GM18951 (cell line): ENCODE data around the gene NHERF1.

ENCODE experiments used
- POLR2A ChIP-seq: IDR thresholded peaks from 4 replicates; pipeline ENCODE4 v1.6.1; 2011; ENCODE audit warnings: mild to moderate bottlenecking; ENCODE audit not compliant: insufficient read length, insufficient read depth; ENCODE audit errors: extremely low read depth
- in situ Hi-C: fragments of 300-500 bp; cut with MboI; formaldehyde crosslinking; loops from one replicate; pipeline ENCODE4 v1.12.0; 2022; ENCODE audit warnings: low sequenced_read_pairs, mixed read lengths, inconsistent platforms; ENCODE audit not compliant: unreplicated experiment

Gene NHERF1

GRCh38 chr17:74728033-74728701 lies 20.3 kb upstream of the NHERF1 start:
- in situ Hi-C loops: no loop called here

DNA sequence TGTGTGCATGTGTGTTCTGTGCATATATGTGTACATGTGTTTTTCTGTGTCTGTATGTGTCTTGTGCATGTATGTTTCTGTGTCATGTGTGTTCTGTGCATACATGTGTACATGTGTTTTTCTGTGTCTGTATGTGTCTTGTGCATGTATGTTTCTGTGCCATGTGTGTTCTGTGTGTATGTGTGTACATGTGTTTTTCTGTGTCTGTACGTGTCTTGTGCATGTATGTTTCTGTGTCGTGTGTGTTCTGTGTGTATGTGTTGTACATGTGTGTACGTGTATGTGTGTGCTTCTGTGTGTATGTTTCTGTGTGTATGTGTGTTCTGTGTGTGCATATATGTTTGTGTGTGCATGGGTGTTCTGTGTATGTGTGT lies 19.7 kb upstream of the NHERF1 start:
- in situ Hi-C loops: no loop called here
- no peak for TF ChIP-seq POLR2A

More at GRCh38 chr17:74728033-74728701, 20.3 kb upstream of the NHERF1 start:
- TF ChIP-seq POLR2A: no peak

GRCh38 chr17:74729368-74729767 lies 19.1 kb upstream of the NHERF1 start:
- no peak for TF ChIP-seq POLR2A
- in situ Hi-C loops: no loop called here

DNA sequence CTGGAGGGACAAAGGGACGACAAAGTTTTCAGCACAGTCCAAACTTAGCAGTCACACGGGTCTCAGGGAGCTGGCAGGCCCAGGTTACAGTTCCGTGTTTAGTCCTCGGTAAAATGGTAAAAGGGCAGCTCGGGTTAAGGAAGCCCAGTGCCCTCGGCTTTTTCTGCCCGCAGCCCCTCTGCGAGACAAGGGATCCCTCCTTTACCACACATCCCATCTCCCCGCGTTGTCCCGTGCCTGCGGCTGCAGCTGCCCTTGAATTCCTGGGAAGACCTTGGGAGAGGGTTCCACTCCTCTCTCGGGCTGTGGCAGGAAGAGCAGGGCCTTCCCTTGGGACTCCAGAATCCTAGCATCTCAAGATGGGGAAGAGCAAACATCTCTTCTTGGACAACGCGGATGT lies 18.6 kb upstream of the NHERF1 start:
- in situ Hi-C loops: loop anchor here (10.0 kb wide), 1 partner anchor 75 kb away; no protein-coding TSS in a partner anchor
- no peak for TF ChIP-seq POLR2A

DNA sequence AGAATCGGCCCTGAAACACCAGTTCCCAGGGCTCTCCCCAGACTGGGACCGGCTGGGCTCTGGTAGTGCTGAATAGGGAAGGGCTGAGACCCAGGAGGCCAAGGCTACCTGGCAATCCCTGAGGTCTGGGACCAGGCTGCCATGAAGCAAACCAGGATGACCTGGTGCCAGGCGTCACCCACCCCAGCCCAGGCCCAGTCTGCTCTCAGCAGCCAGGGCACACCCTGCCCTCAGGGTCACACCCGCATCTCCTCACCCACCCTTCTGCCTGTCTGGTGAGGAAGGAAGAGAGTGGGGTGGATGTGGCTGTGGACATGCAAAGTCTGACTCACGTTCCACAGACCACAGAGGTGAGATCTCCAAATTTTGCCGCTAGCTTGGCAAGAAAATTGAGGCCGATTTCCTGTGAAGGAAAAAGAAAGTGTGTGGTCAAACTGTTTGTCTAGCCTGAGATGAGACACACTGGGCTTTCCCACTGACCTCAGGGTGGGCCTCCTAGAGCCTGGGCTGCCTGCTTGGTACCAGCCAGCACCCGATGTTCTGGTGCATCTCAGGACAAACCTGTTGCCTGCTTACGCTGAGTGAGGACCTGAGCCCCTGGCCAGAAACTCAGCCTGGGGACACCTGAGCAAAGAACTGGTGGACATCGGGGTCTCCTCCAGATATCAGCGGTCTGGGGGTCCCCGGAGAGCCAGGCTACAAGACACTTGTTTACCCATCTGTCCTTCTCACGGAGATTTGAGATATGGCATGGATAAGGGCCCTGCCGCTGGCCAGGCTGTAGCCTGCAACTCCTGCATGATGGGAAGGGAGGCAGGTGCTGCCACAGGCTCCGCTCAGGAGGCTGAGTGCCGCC lies 17.7 kb upstream of the NHERF1 start:
- in situ Hi-C loops: loop anchor here (10.0 kb wide), 1 partner anchor 76 kb away; no protein-coding TSS in a partner anchor
- TF ChIP-seq POLR2A: no peak

DNA sequence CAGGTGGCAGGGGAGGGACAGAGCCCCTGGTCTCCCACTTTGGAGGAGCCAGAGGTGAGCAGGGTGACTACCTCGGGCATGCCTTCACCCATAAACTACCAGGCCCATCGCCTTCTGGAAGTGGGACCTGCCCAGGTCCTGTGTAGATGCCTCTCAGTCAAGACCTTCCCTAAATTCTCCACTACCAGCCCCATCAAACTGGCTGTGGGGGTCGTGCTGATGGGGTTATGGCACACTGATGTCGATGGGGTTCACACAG lies 17.2 kb upstream of the NHERF1 start:
- no peak for TF ChIP-seq POLR2A
- in situ Hi-C loops: loop anchor here (10.0 kb wide), 1 partner anchor 76 kb away; no protein-coding TSS in a partner anchor

GRCh38 chr17:74732042-74732867 lies 16.2 kb upstream of the NHERF1 start:
- in situ Hi-C loops: loop anchor here (10.0 kb wide), 1 partner anchor 77 kb away; no protein-coding TSS in a partner anchor
- no peak for TF ChIP-seq POLR2A

GRCh38 chr17:74733365-74734122 lies 14.9 kb upstream of the NHERF1 start:
- TF ChIP-seq POLR2A: no peak
- in situ Hi-C loops: loop anchor here (10.0 kb wide), 1 partner anchor 79 kb away; no protein-coding TSS in a partner anchor

GRCh38 chr17:74734256-74734655 lies 14.2 kb upstream of the NHERF1 start:
- no peak for TF ChIP-seq POLR2A
- in situ Hi-C loops: loop anchor here (10.0 kb wide), 1 partner anchor 79 kb away; no protein-coding TSS in a partner anchor

DNA sequence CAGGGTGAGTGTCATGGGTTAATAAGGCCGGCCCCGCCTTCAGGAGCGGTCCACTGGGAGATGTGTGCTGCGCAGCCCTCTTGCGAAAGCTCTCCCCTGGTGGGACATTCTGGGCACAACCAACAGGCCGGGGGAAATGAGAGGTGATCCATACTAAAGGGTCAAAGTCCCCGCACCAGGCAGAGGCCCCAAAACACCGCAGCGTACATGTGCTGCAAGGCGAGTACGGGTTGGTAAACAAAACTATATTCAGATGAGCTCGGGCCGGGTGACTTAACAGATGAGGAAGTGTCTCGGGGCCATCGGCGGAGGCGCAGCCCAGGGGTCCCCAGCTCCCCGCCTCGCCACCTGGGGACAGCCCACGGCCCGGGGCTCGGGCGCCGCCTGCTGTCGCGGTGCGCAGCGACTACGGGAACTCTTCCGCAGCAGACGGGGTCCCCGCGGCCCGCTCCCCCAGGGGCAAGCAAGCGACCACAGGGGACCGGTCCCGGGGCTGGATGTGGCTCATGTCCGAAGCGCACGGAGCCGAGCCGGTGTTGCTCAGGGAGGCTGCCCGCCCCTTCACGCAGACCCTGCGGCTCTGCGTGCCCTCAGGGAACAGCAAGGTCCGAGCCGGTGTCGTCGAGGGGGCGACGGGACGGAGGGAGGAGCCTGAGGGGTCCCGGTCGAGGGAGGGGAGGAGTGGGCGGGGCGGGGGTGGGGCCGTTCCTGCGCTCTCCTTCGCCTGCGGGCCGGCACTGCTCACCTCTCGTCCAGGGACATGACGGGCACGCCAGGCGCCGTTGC lies 11.7 kb upstream of the NHERF1 start, which contains the start of gene RAB37:
RAB37 (plus strand) TSS at position 744 of the 786 bp plus-strand sequence; CDS start at position 761, 17 bp downstream.
- in situ Hi-C loops: loop anchor here (10.0 kb wide), 1 partner anchor 82 kb away; no protein-coding TSS in a partner anchor
- no peak for TF ChIP-seq POLR2A

GRCh38 chr17:74737299-74738050 lies 11.0 kb upstream of the NHERF1 start:
- TF ChIP-seq POLR2A: no peak
- in situ Hi-C loops: loop anchor here (10.0 kb wide), 1 partner anchor 83 kb away; no protein-coding TSS in a partner anchor
